ENCODE measurements around the gene ENOPH1.

ENOPH1 gene

DNA sequence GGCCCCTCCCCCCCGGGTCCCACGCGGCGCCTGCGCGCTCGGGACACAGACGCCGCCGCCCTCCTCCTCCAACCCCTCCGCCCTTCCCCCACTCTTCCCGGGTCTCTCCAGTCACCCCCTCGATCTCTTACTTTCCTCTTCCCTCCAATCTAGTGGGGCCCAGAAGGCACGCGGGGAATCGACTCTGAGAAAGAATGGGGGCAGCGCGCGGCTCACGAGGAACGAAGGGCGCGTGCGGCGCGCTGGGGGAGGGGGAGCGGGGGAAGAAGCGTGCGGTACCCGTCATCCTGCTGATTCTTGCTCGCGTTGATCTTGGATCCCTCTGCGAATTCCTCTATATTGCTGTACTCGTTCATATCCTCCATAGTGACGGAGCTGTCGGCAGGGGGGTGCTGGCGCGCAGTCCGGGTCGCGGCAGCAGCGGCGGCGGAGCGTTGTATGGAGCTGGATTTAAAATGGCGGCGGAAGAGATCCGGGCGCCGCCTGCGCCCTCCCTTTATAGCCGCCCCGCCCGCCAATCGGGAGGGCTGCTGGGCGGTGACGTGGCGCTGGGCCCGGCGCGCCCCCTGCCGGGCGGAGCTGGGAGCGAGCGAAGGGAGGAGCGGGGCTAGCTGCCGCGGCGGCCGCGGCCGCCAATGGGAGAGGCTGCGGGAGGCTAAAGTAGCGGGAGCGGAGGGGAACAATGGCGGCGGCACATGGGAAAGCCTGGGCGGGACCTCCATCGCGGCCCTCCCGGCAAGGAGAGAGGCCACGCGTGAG, 1.2 kb upstream of the ENOPH1 start:
- Histone ChIP-seq H3K27me3 (ENCODE audit: insufficient read depth, insufficient read length) (no peaks in the 10 kb centered on the region), H3K4me1 (ENCODE audit: insufficient read depth, insufficient read length) (no peaks in the 10 kb centered on the region), H3K9me3 (ENCODE audit: insufficient read depth, low read length) (no peaks in the 10 kb centered on the region), H3K36me3 (ENCODE audit: insufficient read depth, insufficient read length, low read length) (peaks cover 66% of the 10 kb centered on the region), H3K4me3 (ENCODE audit: insufficient read length, low read depth) (peak overlapping the region; percentile 94), H3K9ac (ENCODE audit: insufficient read length, low read depth) (peak overlapping the region; percentile 99)
- DNase-seq (ENCODE audit: low read depth, low spot score): peak; percentile 63
- TF ChIP-seq ZNF274 (IDR thresholded peaks at IDR 0.05; ENCODE audit: low read depth, low read length) (no peak), YY1 (IDR thresholded peaks at IDR 0.05; ENCODE audit: insufficient read depth, insufficient read length) (no peak), SUZ12 (IDR thresholded peaks at IDR 0.05; ENCODE audit: extremely low read depth, insufficient read depth, insufficient read length) (no peak)

DNA sequence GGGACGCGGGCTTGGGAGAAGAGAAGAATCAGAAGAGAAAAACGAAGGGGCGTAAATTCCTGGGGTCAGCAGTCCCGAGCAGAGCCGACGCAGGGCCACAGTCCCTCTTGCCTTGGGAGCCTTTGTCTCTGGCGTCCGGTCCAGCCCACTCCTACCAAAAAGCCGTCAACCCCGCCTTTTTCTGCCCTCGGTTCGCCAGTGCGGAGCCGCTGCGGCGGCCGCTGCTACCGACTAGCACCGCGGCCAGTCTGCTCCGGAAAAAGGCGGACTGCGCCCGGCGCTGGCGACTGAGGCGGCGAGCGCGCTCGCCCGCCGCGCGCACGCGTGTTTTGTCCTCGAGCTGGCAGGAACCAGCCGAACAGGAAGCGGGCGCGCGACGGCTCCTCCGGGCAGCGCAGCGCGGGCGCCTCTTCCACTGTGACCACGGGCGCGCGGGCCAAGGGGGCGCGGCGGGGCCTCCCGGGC, 630 bp upstream of the ENOPH1 start:
- TF ChIP-seq ZNF274 (IDR thresholded peaks at IDR 0.05; ENCODE audit: low read depth, low read length) (no peak), SUZ12 (IDR thresholded peaks at IDR 0.05; ENCODE audit: extremely low read depth, insufficient read depth, insufficient read length) (no peak), YY1 (IDR thresholded peaks at IDR 0.05; ENCODE audit: insufficient read depth, insufficient read length) (no peak)
- DNase-seq (ENCODE audit: low read depth, low spot score): no peak
- Histone ChIP-seq H3K4me1 (ENCODE audit: insufficient read depth, insufficient read length) (no peaks in the 10 kb centered on the region), H3K36me3 (ENCODE audit: insufficient read depth, insufficient read length, low read length) (peaks cover 62% of the 10 kb centered on the region), H3K4me3 (ENCODE audit: insufficient read length, low read depth) (peak overlapping the region; percentile 94), H3K27me3 (ENCODE audit: insufficient read depth, insufficient read length) (no peaks in the 10 kb centered on the region), H3K9me3 (ENCODE audit: insufficient read depth, low read length) (no peaks in the 10 kb centered on the region), H3K9ac (ENCODE audit: insufficient read length, low read depth) (peak overlapping the region; percentile 99)

- H3K27me3 ChIP-seq (ENCODE audit: insufficient read depth, insufficient read length): no peaks in the 10 kb centered on the region
- peak overlapping the region; percentile 94 for H3K4me3 ChIP-seq (ENCODE audit: insufficient read length, low read depth)
- DNase-seq (ENCODE audit: low read depth, low spot score): no peak
- no peaks in the 10 kb centered on the region for H3K9me3 ChIP-seq (ENCODE audit: insufficient read depth, low read length)
- peak overlapping the region; percentile 88 for H3K9ac ChIP-seq (ENCODE audit: insufficient read length, low read depth)
- H3K4me1 ChIP-seq (ENCODE audit: insufficient read depth, insufficient read length): no peaks in the 10 kb centered on the region
- peaks cover 53% of the 10 kb centered on the region for H3K36me3 ChIP-seq (ENCODE audit: insufficient read depth, insufficient read length, low read length)
- TF ChIP-seq ZNF274 (IDR thresholded peaks at IDR 0.05; ENCODE audit: low read depth, low read length) (no peak), YY1 (IDR thresholded peaks at IDR 0.05; ENCODE audit: insufficient read depth, insufficient read length) (no peak), SUZ12 (IDR thresholded peaks at IDR 0.05; ENCODE audit: extremely low read depth, insufficient read depth, insufficient read length) (no peak)
These were observed 765 bp downstream of the ENOPH1 start for GRCh38 chr4:82430964-82431745.

- H3K9me3 ChIP-seq (ENCODE audit: insufficient read depth, low read length): no peaks in the 10 kb centered on the region
- no peaks in the 10 kb centered on the region for H3K4me1 ChIP-seq (ENCODE audit: insufficient read depth, insufficient read length)
- peaks cover 53% of the 10 kb centered on the region for H3K36me3 ChIP-seq (ENCODE audit: insufficient read depth, insufficient read length, low read length)
- no peaks in the 10 kb centered on the region for H3K27me3 ChIP-seq (ENCODE audit: insufficient read depth, insufficient read length)
- H3K9ac ChIP-seq (ENCODE audit: insufficient read length, low read depth): no peak overlapping the region
- H3K4me3 ChIP-seq (ENCODE audit: insufficient read length, low read depth): peak overlapping the region; percentile 94
- no peak for DNase-seq (ENCODE audit: low read depth, low spot score)
- no peak for TF ChIP-seq YY1 (IDR thresholded peaks at IDR 0.05; ENCODE audit: insufficient read depth, insufficient read length)
These were observed 1.4 kb downstream of the ENOPH1 start for GRCh38 chr4:82431831-82432230.

DNA sequence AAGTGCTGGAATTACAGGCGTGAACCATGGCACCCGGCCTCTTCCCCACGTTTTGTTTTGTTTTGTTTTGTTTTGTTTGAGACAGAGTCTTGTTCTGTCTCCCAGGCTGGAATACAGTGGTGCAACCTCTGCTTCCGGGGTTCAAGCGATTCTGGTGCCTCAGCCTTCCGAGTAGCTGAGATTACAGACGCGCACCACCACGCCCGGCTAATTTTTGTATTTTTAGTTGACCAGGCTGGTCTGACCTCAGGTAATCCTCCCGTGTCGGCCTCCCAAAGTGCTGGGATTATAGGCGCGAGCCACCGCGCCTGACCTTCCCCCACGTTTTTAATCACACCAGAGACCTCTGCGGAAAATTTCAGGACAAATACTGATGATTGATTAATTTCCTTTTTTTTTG, 2.2 kb downstream of the ENOPH1 start:
- Histone ChIP-seq H3K4me1 (ENCODE audit: insufficient read depth, insufficient read length) (no peaks in the 10 kb centered on the region), H3K9ac (ENCODE audit: insufficient read length, low read depth) (no peak overlapping the region), H3K36me3 (ENCODE audit: insufficient read depth, insufficient read length, low read length) (peaks cover 45% of the 10 kb centered on the region), H3K27me3 (ENCODE audit: insufficient read depth, insufficient read length) (no peaks in the 10 kb centered on the region), H3K9me3 (ENCODE audit: insufficient read depth, low read length) (no peaks in the 10 kb centered on the region), H3K4me3 (ENCODE audit: insufficient read length, low read depth) (peak overlapping the region; percentile 1)
- DNase-seq (ENCODE audit: low read depth, low spot score): no peak
- TF ChIP-seq ZNF274 (IDR thresholded peaks at IDR 0.05; ENCODE audit: low read depth, low read length): no peak
- TF ChIP-seq SUZ12 (IDR thresholded peaks at IDR 0.05; ENCODE audit: extremely low read depth, insufficient read depth, insufficient read length): no peak
- no peak for TF ChIP-seq YY1 (IDR thresholded peaks at IDR 0.05; ENCODE audit: insufficient read depth, insufficient read length)

DNA sequence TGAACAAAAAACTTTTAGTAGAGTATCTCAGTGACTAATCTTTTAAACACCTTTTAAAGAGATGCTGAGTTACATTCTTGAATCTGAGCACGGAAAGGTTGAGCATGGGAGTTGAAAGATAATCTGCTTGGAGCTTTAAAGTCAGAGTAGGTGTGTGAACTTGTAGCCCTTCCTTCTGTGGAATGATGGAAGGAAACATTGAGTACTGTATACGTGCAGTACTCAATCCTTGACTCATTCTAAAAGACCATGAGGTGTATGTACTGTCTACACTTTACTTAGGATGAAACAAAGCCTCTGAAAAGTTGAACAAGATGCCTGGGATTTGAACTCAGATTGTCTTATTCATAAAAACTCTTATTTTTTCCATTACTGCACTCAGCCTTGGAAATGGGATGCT, 3.4 kb downstream of the ENOPH1 start:
- H3K4me3 ChIP-seq (ENCODE audit: insufficient read length, low read depth): no peak overlapping the region
- DNase-seq (ENCODE audit: low read depth, low spot score): no peak
- no peak for TF ChIP-seq YY1 (IDR thresholded peaks at IDR 0.05; ENCODE audit: insufficient read depth, insufficient read length)
- no peak for TF ChIP-seq SUZ12 (IDR thresholded peaks at IDR 0.05; ENCODE audit: extremely low read depth, insufficient read depth, insufficient read length)
- no peak for TF ChIP-seq ZNF274 (IDR thresholded peaks at IDR 0.05; ENCODE audit: low read depth, low read length)
- H3K9ac ChIP-seq (ENCODE audit: insufficient read length, low read depth): no peak overlapping the region
- H3K9me3 ChIP-seq (ENCODE audit: insufficient read depth, low read length): no peaks in the 10 kb centered on the region
- H3K4me1 ChIP-seq (ENCODE audit: insufficient read depth, insufficient read length): no peaks in the 10 kb centered on the region
- no peaks in the 10 kb centered on the region for H3K27me3 ChIP-seq (ENCODE audit: insufficient read depth, insufficient read length)
- H3K36me3 ChIP-seq (ENCODE audit: insufficient read depth, insufficient read length, low read length): peaks cover 34% of the 10 kb centered on the region

DNA sequence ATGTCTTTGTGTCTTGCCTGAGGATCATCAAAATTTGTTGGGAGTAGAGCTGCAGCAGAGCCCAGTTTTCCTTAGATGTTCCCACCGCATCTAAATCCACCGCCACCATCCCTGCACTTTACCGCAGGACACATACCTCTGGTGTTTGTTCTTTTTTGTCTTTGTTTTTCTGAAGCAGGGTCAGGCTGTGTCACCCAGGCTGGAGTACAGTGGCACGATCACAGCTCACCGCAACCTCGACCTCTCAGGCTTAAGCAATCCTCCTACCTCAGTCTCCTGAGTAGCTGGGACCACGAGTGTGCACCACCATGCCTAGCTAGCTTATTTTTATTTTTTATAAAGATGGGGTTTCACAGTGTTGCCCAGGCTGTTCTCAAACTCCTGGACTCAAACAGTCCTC, 4.6 kb downstream of the ENOPH1 start:
- Histone ChIP-seq H3K36me3 (ENCODE audit: insufficient read depth, insufficient read length, low read length) (peaks cover 39% of the 10 kb centered on the region), H3K4me3 (ENCODE audit: insufficient read length, low read depth) (no peak overlapping the region), H3K4me1 (ENCODE audit: insufficient read depth, insufficient read length) (no peaks in the 10 kb centered on the region)

More for the DNA sequence above, 4.6 kb downstream of the ENOPH1 start:
- no peak for DNase-seq (ENCODE audit: low read depth, low spot score)
- no peak overlapping the region for H3K9ac ChIP-seq (ENCODE audit: insufficient read length, low read depth)
- TF ChIP-seq SUZ12 (IDR thresholded peaks at IDR 0.05; ENCODE audit: extremely low read depth, insufficient read depth, insufficient read length): no peak
- no peaks in the 10 kb centered on the region for H3K9me3 ChIP-seq (ENCODE audit: insufficient read depth, low read length)
- no peaks in the 10 kb centered on the region for H3K27me3 ChIP-seq (ENCODE audit: insufficient read depth, insufficient read length)

Measured in NT2/D1 (cell line).